GM12878 (cell line): ENCODE measurements around the gene RAB21. TPM values are rescaled to one million over a fixed set of nuclear protein-coding genes. Genes with fewer than 3 reads are reported as not detected.

ENCODE experiments used
- ATAC-seq: fragments of 200-7000 bp; cut with Tn5 transposase; 3 replicates; pipeline ENCODE4 v1.9.1; 2020; ENCODE audit warnings: mild to moderate bottlenecking, moderate library complexity
- BruUV-seq: library from RNA; stranded (reverse); fragments of 400-500 nt; replicated peaks from 2 replicates; lab custom pipeline; 2021; lab: Mats Ljungman, UMichigan
- CTCF ChIA-PET: fragments of 300-600 bp; sonication (Branson Sonifier 250); formaldehyde crosslinking; extraction: SDS; loops from one replicate; lab custom pipeline; 2021; ENCODE audit warnings: inconsistent platforms; lab: Yijun Ruan, JAX
- POLR2A ChIA-PET: fragments of 350-600 bp; formaldehyde crosslinking; extraction: SDS; loops from one replicate; lab custom pipeline; 2021; ENCODE audit warnings: inconsistent platforms; lab: Charles Lee
- RAD21 ChIA-PET: fragments of 300-600 bp; sonication (Branson Sonifier 250); formaldehyde crosslinking; loops from one replicate; lab custom pipeline; 2023; ENCODE audit warnings: antibody characterized with exemption; ENCODE audit not compliant: unreplicated experiment; lab: Charles Lee
- SMC1A ChIA-PET: fragments of 300-600 bp; sonication (Branson Sonifier 250); formaldehyde crosslinking; loops from one replicate; lab custom pipeline; 2023; ENCODE audit not compliant: unreplicated experiment, uncharacterized antibody; lab: Charles Lee
- DNase-seq: peaks from one replicate; pipeline ENCODE4 v3.0.0-alpha.2; 2011; ENCODE audit warnings: low read depth, low spot score
- FAIRE-seq: peaks from 3 replicates; lab custom pipeline; 2011; peaks lifted over from hg19 to GRCh38; lab: Jason Lieb, UNC
- H2AFZ ChIP-seq: 2 replicates; pipeline ENCODE4 v1.6.0; 2011; ENCODE audit warnings: low read depth, low read length, control low read depth; ENCODE audit not compliant: control insufficient read depth
- H3K27ac ChIP-seq: 2 replicates; pipeline ENCODE4 v1.5.1; 2011; ENCODE audit warnings: control low read depth; ENCODE audit not compliant: control insufficient read depth, insufficient read depth
- H3K27me3 ChIP-seq, 2 experiments: replicated peaks in 1 of 2; 2 replicates each; pipeline versions ENCODE4 v1.6.0 to v1.6.1; 2011; ENCODE audit warnings: low read length in 1 of 2; ENCODE audit not compliant: control insufficient read depth in 2 of 2, insufficient read depth in 2 of 2
- H3K36me3 ChIP-seq, 2 experiments: 2 replicates each; pipeline ENCODE4 v1.5.1; 2011; ENCODE audit warnings: low read length in 1 of 2; ENCODE audit not compliant: control insufficient read depth in 2 of 2, insufficient read depth in 2 of 2
- H3K4me1 ChIP-seq: 2 replicates; pipeline ENCODE4 v1.6.1; 2011; ENCODE audit warnings: mild to moderate bottlenecking, low read length, moderate library complexity, mixed read lengths; ENCODE audit not compliant: control insufficient read depth, insufficient read depth
- H3K4me2 ChIP-seq: 2 replicates; pipeline ENCODE4 v1.6.0; 2011; ENCODE audit warnings: control low read depth; ENCODE audit not compliant: control insufficient read depth, insufficient read depth
- H3K4me3 ChIP-seq: fragments of 200-600 bp; sonication (generic); 2 replicates; pipeline ENCODE4 v1.5.1; 2016
- H3K79me2 ChIP-seq: 2 replicates; pipeline ENCODE4 v1.6.0; 2011; ENCODE audit warnings: low read length; ENCODE audit not compliant: control insufficient read depth, insufficient read depth
- H3K9ac ChIP-seq: 2 replicates; pipeline ENCODE4 v1.8.0; 2011; ENCODE audit warnings: low read length, control low read depth, mixed read lengths; ENCODE audit not compliant: control insufficient read depth, insufficient read depth
- H3K9me3 ChIP-seq: replicated peaks from 3 replicates; pipeline ENCODE4 v1.5.1; 2011; ENCODE audit warnings: mild to moderate bottlenecking, low read length; ENCODE audit not compliant: control insufficient read depth, insufficient read depth
- H4K20me1 ChIP-seq: 2 replicates; pipeline ENCODE4 v1.6.0; 2011; ENCODE audit not compliant: control insufficient read depth, insufficient read depth
- CBFB ChIP-seq: IDR thresholded peaks from 2 replicates; pipeline ENCODE4 v1.6.1; 2016; ENCODE audit warnings: antibody characterized with exemption, low read depth
- CHD1 ChIP-seq: IDR thresholded peaks from 2 replicates; pipeline ENCODE4 v1.6.1; 2012; ENCODE audit warnings: low read depth, low read length, improper control_type of control experiment
- CHD4 ChIP-seq: fragments of 200-600 bp; sonication (generic); IDR thresholded peaks from 2 replicates; pipeline ENCODE4 v1.6.1; 2016; ENCODE audit warnings: mild to moderate bottlenecking
- CTCF ChIP-seq, 3 experiments: IDR thresholded peaks in 2 of 3; conservative IDR thresholded peaks in 1 of 3; 2 replicates each; pipeline ENCODE4 v1.5.1; 2011; ENCODE audit warnings: low read depth in 3 of 3, low read length in 3 of 3, mild to moderate bottlenecking in 3 of 3, control low read depth in 2 of 3, moderate library complexity in 2 of 3, inconsistent platforms in 1 of 3, mixed read lengths in 1 of 3; ENCODE audit not compliant: control insufficient read depth in 2 of 3, insufficient read depth in 1 of 3; ENCODE audit errors: extremely low read depth in 1 of 3
- EED ChIP-seq: sonication (generic); IDR thresholded peaks from 2 replicates; pipeline ENCODE4 v1.6.1; 2016; ENCODE audit warnings: antibody characterized with exemption, low read depth
- FOS ChIP-seq: IDR thresholded peaks from 3 replicates; pipeline ENCODE4 v1.6.1; 2011; ENCODE audit warnings: borderline replicate concordance; ENCODE audit not compliant: insufficient read length; ENCODE audit errors: extremely low read depth
- IKZF1 ChIP-seq: fragments of 450-650 bp; conservative IDR thresholded peaks from 2 replicates; pipeline ENCODE4 v1.6.1; 2017; ENCODE audit warnings: antibody characterized with exemption, mild to moderate bottlenecking
- IRF5 ChIP-seq: fragments of 450-650 bp; IDR thresholded peaks from 2 replicates; pipeline ENCODE4 v1.6.1; 2017; ENCODE audit warnings: borderline replicate concordance
- JUND ChIP-seq: IDR thresholded peaks from 2 replicates; pipeline ENCODE4 v1.6.1; 2012; ENCODE audit warnings: low read depth, mild to moderate bottlenecking, low read length, improper control_type of control experiment, moderate library complexity
- NBN ChIP-seq: fragments of 450-650 bp; IDR thresholded peaks from 2 replicates; pipeline ENCODE4 v1.6.1; 2016
- POLR2AphosphoS5 ChIP-seq: IDR thresholded peaks from 2 replicates; pipeline ENCODE4 v1.6.1; 2011; ENCODE audit warnings: mild to moderate bottlenecking, low read length, inconsistent platforms
- PRDM15 ChIP-seq: fragments of 450-650 bp; formaldehyde crosslinking; IDR thresholded peaks from 2 replicates; pipeline ENCODE4 v1.4.0; 2020; ENCODE audit warnings: mild to moderate bottlenecking, moderate library complexity
- RAD21 ChIP-seq: IDR thresholded peaks from 2 replicates; pipeline ENCODE4 v1.6.1; 2011; ENCODE audit warnings: mild to moderate bottlenecking, low read depth, low read length, moderate library complexity; ENCODE audit not compliant: insufficient read depth
- RELA ChIP-seq: fragments of 450-650 bp; IDR thresholded peaks from 2 replicates; pipeline ENCODE4 v1.8.0; 2014; ENCODE audit warnings: borderline replicate concordance; ENCODE audit not compliant: partially characterized antibody
- SMC3 ChIP-seq: IDR thresholded peaks from 2 replicates; pipeline ENCODE4 v1.6.1; 2011; ENCODE audit warnings: low read length, improper control_type of control experiment, borderline replicate concordance
- SRF ChIP-seq, 2 experiments: IDR thresholded peaks; 2 replicates each; pipeline ENCODE4 v1.6.1; 2011; ENCODE audit warnings: low read depth in 2 of 2, low read length in 2 of 2, mild to moderate bottlenecking in 1 of 2, moderate library complexity in 1 of 2
- TARDBP ChIP-seq: IDR thresholded peaks from 2 replicates; pipeline ENCODE4 v1.6.1; 2016; ENCODE audit warnings: borderline replicate concordance
- TCF7 ChIP-seq: IDR thresholded peaks from 2 replicates; pipeline ENCODE4 v1.6.1; 2014; ENCODE audit warnings: antibody characterized with exemption, borderline replicate concordance
- WGBS: methylation state at CpG from one replicate; pipeline ENCODE4 v1.1.6; 2016; ENCODE audit warnings: low lambda C conversion rate; ENCODE audit not compliant: insufficient replicate concordance, insufficient coverage; ENCODE audit errors: missing lambda C conversion rate; 5-methylcytosine and 5-hydroxymethylcytosine counted together
- in situ Hi-C: fragments of 300-500 bp; cut with MboI; formaldehyde crosslinking; loops from 9 replicates; pipeline ENCODE4 v1.14.3; 2018; ENCODE audit warnings: mixed read lengths
- intact Hi-C: fragments of 100-400 bp; cut with micrococcal nuclease; formaldehyde crosslinking; loops from one replicate; pipeline ENCODE4 v1.14.2; 2022; ENCODE audit not compliant: unreplicated experiment
- polyA plus RNA-seq, 11 experiments: library from polyadenylated mRNA; depleted of rRNA in 4 of 11; unstranded in 6 of 11; stranded (reverse) in 5 of 11; fragments of >200 nt; fragmentation: Nextera tagmentation in 4 of 11; fragmentation: Illumina TruSeq in 1 of 11; extraction: Ambion mirVana in 4 of 11; extraction: Trizol in 1 of 11; gene quantifications; 1 replicate in 1 of 11; 2 replicates in 10 of 11; pipeline versions ENCODE4 v1.2.1 to v1.2.3, GENCODE V29; 2011 to 2016; ENCODE audit warnings: inconsistent platforms in 2 of 11, missing spikeins in 2 of 11, low read depth in 1 of 11
- total RNA-seq, 4 experiments: library from RNA; depleted of rRNA in 3 of 4; stranded (reverse); fragments of >200 nt in 3 of 4; fragmentation: Illumina TruSeq in 1 of 4; extraction: Trizol in 1 of 4; gene quantifications; 2 replicates each; pipeline versions ENCODE4 v1.2.1 to v1.2.3, GENCODE V29; 2013 to 2021

Gene RAB21
- total and polyA plus RNA-seq, 10 of the 15 experiments (the other 5 are each of a cell fraction or from before 2014, with no cell fraction given) = 2.8 to 42.8 (median 16.1) TPM

- no peaks in the 10 kb centered on the region for H3K9me3 ChIP-seq
- no peak overlapping the region for H3K4me2 ChIP-seq
- no peak overlapping the region for H3K4me3 ChIP-seq
- H3K4me1 ChIP-seq = no peaks in the 10 kb centered on the region
- no peak overlapping the region for H3K27ac ChIP-seq
- H3K27me3 ChIP-seq = no peaks in the 10 kb centered on the region
- no peaks in the 10 kb centered on the region; the same call in 1 of the 2 replicates for H3K79me2 ChIP-seq
- RAD21 ChIA-PET = interaction anchor here (0.6 to 2.8 kb wide), 7 partner anchors 12 to 162 kb away, joined by 3 to 15 read pairs (median 3); no protein-coding TSS in a partner anchor
- peak; percentile 55 to 69 (median 58) for TF ChIP-seq CTCF (IDR thresholded peaks at IDR 0.05 in 2 of 3, conservative IDR thresholded peaks at IDR 0.05 in 1 of 3; ENCODE audit: control insufficient read depth in 2 of 3, extremely low read depth in 1 of 3, insufficient read depth in 1 of 3, low read depth in 3 of 3, low read length in 3 of 3)
- no peak for TF ChIP-seq JUND
- TF ChIP-seq TCF7 = no peak
- TF ChIP-seq NBN = no peak
- TF ChIP-seq CHD4 = no peak
- TF ChIP-seq POLR2AphosphoS5 = no peak
- no peak for TF ChIP-seq PRDM15 (CRISPR knock-in tag)
- no peak for TF ChIP-seq FOS
- TF ChIP-seq TARDBP = no peak
- no peak for TF ChIP-seq CBFB
- no peak for TF ChIP-seq IKZF1
- TF ChIP-seq EED = no peak
- no peak for TF ChIP-seq IRF5
- TF ChIP-seq RELA = no peak
- TF ChIP-seq RAD21 = peak; percentile 76
- no peak for TF ChIP-seq CHD1
- TF ChIP-seq SMC3 = peak; percentile 55; the same call in 1 of the 2 replicates
- no peak for TF ChIP-seq SRF (IDR thresholded peaks at IDR 0.05; ENCODE audit: low read depth in 2 of 2, low read length in 2 of 2)
- intact Hi-C loops = loop anchor here (1.0 to 2.0 kb wide), 2 partner anchors 64 to 158 kb away; partner anchors contain the start of gene TPH2
- SMC1A ChIA-PET = interaction anchor here (0.8 to 2.8 kb wide), 20 partner anchors 7 to 219 kb away, joined by 3 to 24 read pairs (median 6); partner anchors contain the start of genes TBC1D15 and TMEM19
- peak; percentile 78 for FAIRE-seq
- H2AFZ ChIP-seq = no peak overlapping the region
- peak; percentile 82 for ATAC-seq
- POLR2A ChIA-PET = interaction anchor here (0.6 kb wide), 1 partner anchor 66 kb away, joined by 4 read pairs; no protein-coding TSS in a partner anchor
- no peak for DNase-seq
- CTCF ChIA-PET = interaction anchor here (0.6 to 3.0 kb wide), 36 partner anchors 8 to 485 kb away, joined by 3 to 48 read pairs (median 5); partner anchors contain the start of genes TBC1D15 and TPH2
- peaks cover 0 to 5% of the 10 kb centered on the region in 2 experiments; a peak in 3 of 4 replicates for H3K36me3 ChIP-seq
- WGBS = 9% methylated on average over 3 of the region's 3 CpGs
- no peaks in the 10 kb centered on the region for H4K20me1 ChIP-seq
- BruUV-seq = no TSS peak
- in situ Hi-C loops = loop anchor here (5.0 kb wide), 1 partner anchor 157 kb away; the partner anchor contains the start of gene TPH2
- no peak overlapping the region for H3K9ac ChIP-seq
These were observed 25.7 kb downstream of the RAB21 start for GRCh38 chr12:71780237-71780822.
